Measurements from ENCODE around the gene SFTA2. TPM values are rescaled to one million over a fixed set of nuclear protein-coding genes. Genes with fewer than 3 reads are reported as not detected.
"Not testable (repeated sequence)": the region's sequence is repeated elsewhere in the genome, so short reads cannot be mapped to it uniquely, and the experiment has no call there.

SFTA2 gene
- total and polyA plus RNA-seq, 2 experiments from 2014 or later: not detected

GRCh38 chr6:30930506-30930905, 1.5 kb downstream of the SFTA2 start:
- no peaks in the 10 kb centered on the region for H3K9me2 ChIP-seq (ENCODE audit: insufficient read depth)
- no peak overlapping the region for H3K4me2 ChIP-seq (ENCODE audit: unreplicated experiment)
- H3K27me3 ChIP-seq (replicated peaks; ENCODE audit: insufficient read depth): no peaks in the 10 kb centered on the region
- no peaks in the 10 kb centered on the region for H3K79me2 ChIP-seq (ENCODE audit: insufficient read depth)
- H3K9ac ChIP-seq: no peak overlapping the region
- no peaks in the 10 kb centered on the region for H3K4me1 ChIP-seq (ENCODE audit: insufficient read depth)
- in situ Hi-C loops (cut with MboI): no loop called here
- DNase-seq: no peak
- H3K36me3 ChIP-seq (ENCODE audit: low read depth): no peaks in the 10 kb centered on the region
- H3K4me3 ChIP-seq: no peak overlapping the region
- H4K20me1 ChIP-seq (ENCODE audit: insufficient read depth): no peaks in the 10 kb centered on the region
- H2AFZ ChIP-seq: no peak overlapping the region
- TF ChIP-seq EZH2phosphoT487 (IDR thresholded peaks at IDR 0.05; ENCODE audit: insufficient read depth, low read depth) (no peak), EZH2 (IDR thresholded peaks at IDR 0.05; ENCODE audit: insufficient read depth, poor library complexity, severe bottlenecking) (no peak)
- 79 to 84% methylated on average over 4 of the region's 4 CpGs for WGBS, 2 experiments (ENCODE audit: low coverage in 1 of 2, low lambda C conversion rate in 2 of 2, missing lambda C conversion rate in 2 of 2)
- no peak overlapping the region for H3K27ac ChIP-seq
- H3K9me3 ChIP-seq (ENCODE audit: low read depth): no peaks in the 10 kb centered on the region
- H3F3A ChIP-seq (ENCODE audit: insufficient read depth): no peaks in the 10 kb centered on the region

GRCh38 chr6:30928677-30929076, 3.3 kb downstream of the SFTA2 start:
- no peak overlapping the region for H3K4me2 ChIP-seq (ENCODE audit: unreplicated experiment)

GRCh38 chr6:30927080-30927479, 4.9 kb downstream of the SFTA2 start:
- DNase-seq; in situ Hi-C loops (cut with MboI): not testable (repeated sequence)

More at GRCh38 chr6:30928677-30929076, 3.3 kb downstream of the SFTA2 start:
- H3K27ac ChIP-seq: no peak overlapping the region
- H2AFZ ChIP-seq: no peak overlapping the region
- H3K79me2 ChIP-seq (ENCODE audit: insufficient read depth): no peaks in the 10 kb centered on the region
- H3K4me1 ChIP-seq (ENCODE audit: insufficient read depth): no peaks in the 10 kb centered on the region
- in situ Hi-C loops (cut with MboI): no loop called here
- no peaks in the 10 kb centered on the region for H3F3A ChIP-seq (ENCODE audit: insufficient read depth)
- H3K4me3 ChIP-seq: no peak overlapping the region
- WGBS, 2 experiments (ENCODE audit: low coverage in 1 of 2, low lambda C conversion rate in 2 of 2, missing lambda C conversion rate in 2 of 2): 96 to 100% methylated on average over 3 of the region's 3 CpGs
- TF ChIP-seq EZH2 (IDR thresholded peaks at IDR 0.05; ENCODE audit: insufficient read depth, poor library complexity, severe bottlenecking): no peak
- H3K9me3 ChIP-seq (ENCODE audit: low read depth): no peaks in the 10 kb centered on the region
- no peaks in the 10 kb centered on the region for H3K9me2 ChIP-seq (ENCODE audit: insufficient read depth)
- H3K36me3 ChIP-seq (ENCODE audit: low read depth): no peaks in the 10 kb centered on the region
- H3K27me3 ChIP-seq (replicated peaks; ENCODE audit: insufficient read depth): no peaks in the 10 kb centered on the region
- no peak for DNase-seq
- H4K20me1 ChIP-seq (ENCODE audit: insufficient read depth): no peaks in the 10 kb centered on the region
- H3K9ac ChIP-seq: no peak overlapping the region

GRCh38 chr6:30926644-30927043, 5.3 kb downstream of the SFTA2 start:
- 69 to 71% methylated on average over 4 of the region's 4 CpGs for WGBS, 2 experiments (ENCODE audit: low coverage in 1 of 2, low lambda C conversion rate in 2 of 2, missing lambda C conversion rate in 2 of 2)
- in situ Hi-C loops (cut with MboI): no loop called here

More at GRCh38 chr6:30927080-30927479, 4.9 kb downstream of the SFTA2 start:
- not testable (repeated sequence) for H3K27ac ChIP-seq; H3K4me3 ChIP-seq; H3K79me2 ChIP-seq (ENCODE audit: insufficient read depth); H2AFZ ChIP-seq; H3K4me2 ChIP-seq (ENCODE audit: unreplicated experiment); H3K9ac ChIP-seq; H3K9me2 ChIP-seq (ENCODE audit: insufficient read depth); H3F3A ChIP-seq (ENCODE audit: insufficient read depth); H3K27me3 ChIP-seq (replicated peaks; ENCODE audit: insufficient read depth); H3K9me3 ChIP-seq (ENCODE audit: low read depth); H3K4me1 ChIP-seq (ENCODE audit: insufficient read depth); H4K20me1 ChIP-seq (ENCODE audit: insufficient read depth); H3K36me3 ChIP-seq (ENCODE audit: low read depth)
- 80 to 83% methylated on average over 3 of the region's 3 CpGs for WGBS, 2 experiments (ENCODE audit: low coverage in 1 of 2, low lambda C conversion rate in 2 of 2, missing lambda C conversion rate in 2 of 2)

GRCh38 chr6:30924040-30924627, 7.8 kb downstream of the SFTA2 start:
- H3K79me2 ChIP-seq (ENCODE audit: insufficient read depth); H2AFZ ChIP-seq; H3K36me3 ChIP-seq (ENCODE audit: low read depth); H3K27me3 ChIP-seq (replicated peaks; ENCODE audit: insufficient read depth); H3K27ac ChIP-seq; H3K4me2 ChIP-seq (ENCODE audit: unreplicated experiment); H4K20me1 ChIP-seq (ENCODE audit: insufficient read depth); H3F3A ChIP-seq (ENCODE audit: insufficient read depth); H3K4me3 ChIP-seq; H3K9me2 ChIP-seq (ENCODE audit: insufficient read depth); H3K9ac ChIP-seq; DNase-seq; H3K4me1 ChIP-seq (ENCODE audit: insufficient read depth); H3K9me3 ChIP-seq (ENCODE audit: low read depth); in situ Hi-C loops (cut with MboI): not testable (repeated sequence)
- WGBS, 2 experiments (ENCODE audit: low coverage in 1 of 2, low lambda C conversion rate in 2 of 2, missing lambda C conversion rate in 2 of 2): 86 to 93% methylated on average over 7 to 9 of the region's 9 CpGs

More at GRCh38 chr6:30926644-30927043, 5.3 kb downstream of the SFTA2 start:
- H3K79me2 ChIP-seq (ENCODE audit: insufficient read depth): no peaks in the 10 kb centered on the region
- no peak overlapping the region for H3K9ac ChIP-seq
- H3K4me1 ChIP-seq (ENCODE audit: insufficient read depth): no peaks in the 10 kb centered on the region
- no peaks in the 10 kb centered on the region for H3F3A ChIP-seq (ENCODE audit: insufficient read depth)
- H3K36me3 ChIP-seq (ENCODE audit: low read depth): no peaks in the 10 kb centered on the region
- TF ChIP-seq EZH2phosphoT487 (IDR thresholded peaks at IDR 0.05; ENCODE audit: insufficient read depth, low read depth) (no peak), EZH2 (IDR thresholded peaks at IDR 0.05; ENCODE audit: insufficient read depth, poor library complexity, severe bottlenecking) (no peak)
- peak; percentile 36 for DNase-seq
- no peak overlapping the region for H3K4me2 ChIP-seq (ENCODE audit: unreplicated experiment)
- H3K4me3 ChIP-seq: no peak overlapping the region
- no peaks in the 10 kb centered on the region for H4K20me1 ChIP-seq (ENCODE audit: insufficient read depth)
- H3K27me3 ChIP-seq (replicated peaks; ENCODE audit: insufficient read depth): no peaks in the 10 kb centered on the region
- H3K9me2 ChIP-seq (ENCODE audit: insufficient read depth): no peaks in the 10 kb centered on the region
- no peak overlapping the region for H3K27ac ChIP-seq
- H3K9me3 ChIP-seq (ENCODE audit: low read depth): no peaks in the 10 kb centered on the region
- H2AFZ ChIP-seq: no peak overlapping the region

Data from GM23248 (cell line).